MM.1S (cell line): ENCODE data around the gene ADK.

Experiments used
- DNase-seq: peaks from one replicate; pipeline ENCODE4 v3.0.0-alpha.2; 2015
- H2AFZ ChIP-seq: fragments of 300-600 bp; sonication (generic); 2 replicates; pipeline ENCODE4 v1.6.0; 2016; ENCODE audit warnings: antibody characterized with exemption, low read length
- H3F3A ChIP-seq: fragments of 300-600 bp; sonication (generic); 2 replicates; pipeline ENCODE4 v1.6.1; 2016; ENCODE audit warnings: mild to moderate bottlenecking, antibody characterized with exemption, low read length, moderate library complexity, mixed read lengths; ENCODE audit not compliant: insufficient read depth
- H3K27ac ChIP-seq: fragments of 300-600 bp; sonication (generic); 2 replicates; pipeline ENCODE4 v1.5.1; 2016; ENCODE audit warnings: mild to moderate bottlenecking, low read length
- H3K27me3 ChIP-seq: fragments of 300-600 bp; sonication (generic); replicated peaks from 2 replicates; pipeline ENCODE4 v1.6.0; 2016; ENCODE audit warnings: low read length; ENCODE audit not compliant: insufficient read depth
- H3K36me3 ChIP-seq: fragments of 300-600 bp; sonication (generic); replicated peaks from 2 replicates; pipeline ENCODE4 v1.6.1; 2016; ENCODE audit warnings: mild to moderate bottlenecking, low read length, mixed read lengths; ENCODE audit not compliant: insufficient read depth
- H3K4me1 ChIP-seq: fragments of 300-600 bp; sonication (generic); 2 replicates; pipeline ENCODE4 v1.6.1; 2016; ENCODE audit warnings: low read length, mixed read lengths
- H3K4me2 ChIP-seq: fragments of 300-600 bp; sonication (generic); 2 replicates; pipeline ENCODE4 v1.6.0; 2016; ENCODE audit warnings: low read depth, low read length
- H3K4me3 ChIP-seq: fragments of 300-600 bp; sonication (generic); 2 replicates; pipeline ENCODE4 v1.5.1; 2016; ENCODE audit warnings: low read length, mixed read lengths
- H3K79me2 ChIP-seq: fragments of 300-600 bp; sonication (generic); 2 replicates; pipeline ENCODE4 v1.6.1; 2016; ENCODE audit warnings: mixed run types, low read length, mixed read lengths
- H3K9ac ChIP-seq: fragments of 300-600 bp; sonication (generic); 2 replicates; pipeline ENCODE4 v1.6.1; 2016; ENCODE audit warnings: low read length, mixed read lengths
- H3K9me2 ChIP-seq: fragments of 300-600 bp; sonication (generic); replicated peaks from 2 replicates; pipeline ENCODE4 v1.6.1; 2016; ENCODE audit warnings: mild to moderate bottlenecking, low read length, mixed read lengths; ENCODE audit not compliant: insufficient read depth
- H3K9me3 ChIP-seq: fragments of 300-600 bp; sonication (generic); replicated peaks from 2 replicates; pipeline ENCODE4 v1.6.1; 2016; ENCODE audit warnings: mild to moderate bottlenecking, low read length, mixed read lengths; ENCODE audit not compliant: insufficient read depth
- H4K20me1 ChIP-seq: fragments of 300-600 bp; sonication (generic); 2 replicates; pipeline ENCODE4 v1.6.1; 2016; ENCODE audit warnings: mild to moderate bottlenecking, low read length, moderate library complexity, mixed read lengths; ENCODE audit not compliant: insufficient read depth
- CTCF ChIP-seq: fragments of 300-600 bp; sonication (generic); IDR thresholded peaks from 2 replicates; pipeline ENCODE4 v1.5.1; 2016; ENCODE audit warnings: antibody characterized with exemption, low read length, mixed read lengths
- EZH2 ChIP-seq: fragments of 300-600 bp; sonication (generic); optimal IDR thresholded peaks from 2 replicates; pipeline ENCODE3; 2017; ENCODE audit warnings: low read depth, mild to moderate bottlenecking, antibody characterized with exemption, low read length, mixed read lengths
- EZH2phosphoT487 ChIP-seq: fragments of 300-600 bp; sonication (generic); IDR thresholded peaks from 2 replicates; pipeline ENCODE4 v1.6.1; 2018; ENCODE audit warnings: antibody characterized with exemption, low read length

The ADK gene

DNA sequence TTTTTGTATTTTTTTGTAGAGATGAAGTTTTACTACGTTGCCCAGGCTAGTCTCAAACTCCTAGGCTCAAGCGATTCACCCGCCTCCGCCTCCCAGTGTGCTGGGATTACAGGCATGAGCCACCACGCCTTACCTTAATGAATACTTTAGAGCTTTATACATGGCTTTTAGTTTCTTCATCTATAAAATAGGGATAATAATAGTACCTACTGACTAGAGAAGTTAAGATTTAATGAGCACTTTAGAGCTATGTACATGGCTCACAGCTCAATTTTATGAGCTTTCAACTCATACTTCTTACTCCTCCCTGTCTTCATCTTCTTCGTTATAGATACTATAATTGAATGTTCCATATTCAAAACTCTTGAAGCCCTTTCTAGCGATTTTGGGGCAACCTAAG is 445.7 kb downstream of the ADK start:
- no peak overlapping the region for H3K4me3 ChIP-seq
- H4K20me1 ChIP-seq = no peaks in the 10 kb centered on the region
- H2AFZ ChIP-seq = no peak overlapping the region
- DNase-seq = no peak
- no peaks in the 10 kb centered on the region for H3K9me2 ChIP-seq
- no peaks in the 10 kb centered on the region for H3K27me3 ChIP-seq
- TF ChIP-seq EZH2phosphoT487 = no peak
- TF ChIP-seq CTCF = no peak
- no peak for TF ChIP-seq EZH2
- H3K9me3 ChIP-seq = no peaks in the 10 kb centered on the region
- peaks cover 16% of the 10 kb centered on the region for H3F3A ChIP-seq
- H3K4me1 ChIP-seq = peaks cover 29% of the 10 kb centered on the region
- peak overlapping the region; percentile 77; the same call in 1 of the 2 replicates for H3K4me2 ChIP-seq
- H3K9ac ChIP-seq = no peak overlapping the region
- no peak overlapping the region for H3K27ac ChIP-seq
- no peaks in the 10 kb centered on the region; the same call in 1 of the 2 replicates for H3K36me3 ChIP-seq
- H3K79me2 ChIP-seq = no peaks in the 10 kb centered on the region

- TF ChIP-seq CTCF = no peak
- TF ChIP-seq EZH2 = no peak
- no peak for TF ChIP-seq EZH2phosphoT487
- H3K4me1 ChIP-seq = peaks cover 29% of the 10 kb centered on the region
- peak overlapping the region; percentile 77 for H3K4me2 ChIP-seq
- peak overlapping the region; percentile 30; the same call in 1 of the 2 replicates for H3K9ac ChIP-seq
- H3K4me3 ChIP-seq = peak overlapping the region; percentile 32; the same call in 1 of the 2 replicates
- H3K9me2 ChIP-seq = no peaks in the 10 kb centered on the region
- H3K27me3 ChIP-seq = no peaks in the 10 kb centered on the region
- peak overlapping the region; percentile 81 for H3K27ac ChIP-seq
- no peaks in the 10 kb centered on the region; the same call in 1 of the 2 replicates for H3K36me3 ChIP-seq
- no peaks in the 10 kb centered on the region for H4K20me1 ChIP-seq
- peaks cover 16% of the 10 kb centered on the region for H3F3A ChIP-seq
- DNase-seq = peak; percentile 94
- H3K79me2 ChIP-seq = no peaks in the 10 kb centered on the region
- peak overlapping the region; percentile 28; the same call in 1 of the 2 replicates for H2AFZ ChIP-seq
- H3K9me3 ChIP-seq = no peaks in the 10 kb centered on the region
Observed at GRCh38 chr10:74598891-74599566, 448.0 kb downstream of the ADK start.

DNA sequence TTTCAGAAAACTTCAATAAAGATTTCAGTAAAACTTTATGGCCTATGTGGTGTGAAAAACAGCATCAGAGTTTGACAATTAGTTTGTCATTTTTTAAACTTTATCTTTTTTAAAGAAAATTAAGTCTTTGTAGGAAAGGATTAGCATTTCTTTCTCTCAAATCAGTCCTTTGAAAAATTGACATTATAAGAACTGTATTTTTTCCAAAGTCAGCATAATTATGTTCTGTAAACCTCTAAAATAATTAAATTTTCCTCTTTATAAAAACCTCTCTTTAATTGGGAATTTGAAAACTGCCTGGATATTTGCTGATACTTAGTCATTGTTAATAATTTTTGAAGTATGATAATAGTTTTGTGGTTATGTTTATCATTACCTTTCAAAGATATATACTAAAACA is 448.7 kb downstream of the ADK start:
- Histone ChIP-seq H3K27me3 (no peaks in the 10 kb centered on the region), H4K20me1 (no peaks in the 10 kb centered on the region), H3K4me2 (peak overlapping the region; percentile 77), H3K27ac (peak overlapping the region; percentile 81), H3K9me3 (no peaks in the 10 kb centered on the region), H3K79me2 (no peaks in the 10 kb centered on the region), H3K4me1 (peaks cover 29% of the 10 kb centered on the region), H3K36me3 (no peaks in the 10 kb centered on the region; the same call in 1 of the 2 replicates), H3F3A (peaks cover 16% of the 10 kb centered on the region), H3K9me2 (no peaks in the 10 kb centered on the region), H3K4me3 (peak overlapping the region; percentile 32; the same call in 1 of the 2 replicates), H2AFZ (peak overlapping the region; percentile 28; the same call in 1 of the 2 replicates), H3K9ac (peak overlapping the region; percentile 30; the same call in 1 of the 2 replicates)
- TF ChIP-seq EZH2 (no peak), CTCF (no peak), EZH2phosphoT487 (no peak)
- DNase-seq = no peak
